Tibial nerve (tissue), 4 donors: ENCODE results near the gene RAB39A. TPM values are rescaled to one million over a fixed set of nuclear protein-coding genes. Genes with fewer than 3 reads are reported as not detected.
"Not testable (repeated sequence)": the region's sequence is repeated elsewhere in the genome, so short reads cannot be mapped to it uniquely, and the experiment has no call there.

Experiments used
- DNase-seq, 2 donors: peaks; one replicate each; pipeline ENCODE4 v3.0.0-alpha.2; 2019; ENCODE audit warnings: low spot score in 2 of 2
- H3K27ac ChIP-seq, 4 donors: fragments of 200-600 bp; sonication (generic) in 3 of 4; one replicate each; pipeline ENCODE4 v1.5.1; 2017 to 2019; ENCODE audit warnings: mild to moderate bottlenecking in 1 of 4
- H3K27me3 ChIP-seq, 2 donors: fragments of 200-600 bp; sonication (generic) in 1 of 2; one replicate each; pipeline versions ENCODE4 v1.5.1 to v1.6.0; 2017 to 2019
- H3K36me3 ChIP-seq, 3 donors: fragments of 200-600 bp; sonication (generic); one replicate each; pipeline ENCODE4 v1.5.1; 2018 to 2019
- H3K4me1 ChIP-seq, 4 donors: fragments of 200-600 bp; sonication (generic) in 3 of 4; one replicate each; pipeline ENCODE4 v1.5.1; 2017 to 2019
- H3K4me3 ChIP-seq, 4 donors: fragments of 200-600 bp; sonication (generic) in 3 of 4; one replicate each; pipeline ENCODE4 v1.5.1; 2017 to 2019; ENCODE audit warnings: mild to moderate bottlenecking in 1 of 4, moderate library complexity in 1 of 4
- H3K9me3 ChIP-seq, 4 donors: fragments of 200-600 bp; sonication (generic) in 3 of 4; one replicate each; pipeline ENCODE4 v1.5.1; 2017 to 2019
- CTCF ChIP-seq, 5 experiments: fragments of 200-600 bp in 3 of 5; fragments of 450-650 bp in 2 of 5; sonication (generic) in 3 of 5; IDR thresholded peaks; one replicate each; pipeline ENCODE4 v1.5.1; 2016 to 2019; ENCODE audit warnings: antibody characterized with exemption in 5 of 5, mild to moderate bottlenecking in 3 of 5, moderate library complexity in 2 of 5
- EP300 ChIP-seq, 2 donors: sonication (generic); formaldehyde crosslinking; IDR thresholded peaks; one replicate each; pipeline ENCODE4 v1.6.1; 2017; ENCODE audit warnings: antibody characterized with exemption in 2 of 2, mild to moderate bottlenecking in 1 of 2
- POLR2A ChIP-seq, 2 donors: fragments of 450-650 bp; IDR thresholded peaks; one replicate each; pipeline ENCODE4 v1.6.1; 2017; ENCODE audit warnings: antibody characterized with exemption in 2 of 2, mild to moderate bottlenecking in 2 of 2, moderate library complexity in 2 of 2
- WGBS, 2 donors: methylation state at CpG; one replicate each; pipeline ENCODE4 v1.1.5; 2018; 5-methylcytosine and 5-hydroxymethylcytosine counted together
- total RNA-seq, 4 donors: library from RNA; depleted of rRNA; stranded (reverse); fragments of >200 nt; gene quantifications; one replicate each; pipeline ENCODE4 v1.1.0, GENCODE V29; 2016

Gene RAB39A, protein sequence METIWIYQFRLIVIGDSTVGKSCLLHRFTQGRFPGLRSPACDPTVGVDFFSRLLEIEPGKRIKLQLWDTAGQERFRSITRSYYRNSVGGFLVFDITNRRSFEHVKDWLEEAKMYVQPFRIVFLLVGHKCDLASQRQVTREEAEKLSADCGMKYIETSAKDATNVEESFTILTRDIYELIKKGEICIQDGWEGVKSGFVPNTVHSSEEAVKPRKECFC
- total RNA-seq = 1 to 10 TPM in 2 of 4 donors, under 1 TPM in 1, not detected in 1; 0.63 to 2.4 (median 1.5) TPM

- DNase-seq = peak; percentile 61
- H3K36me3 ChIP-seq = no peaks in the 10 kb centered on the region
- H3K9me3 ChIP-seq = no peaks in the 10 kb centered on the region
- H3K4me3 ChIP-seq = peak within 1 kb of the TSS; percentile 19 to 58 (median 49)
- 3% methylated on average over 11 to 35 of the region's 61 CpGs for WGBS, 2 donors
- no peak for TF ChIP-seq EP300 (IDR thresholded peaks at IDR 0.05)
- no peak for TF ChIP-seq CTCF (IDR thresholded peaks at IDR 0.05)
- TF ChIP-seq POLR2A (IDR thresholded peaks at IDR 0.05) = no peak
- H3K27me3 ChIP-seq = peaks cover 0 to 24% of the 10 kb centered on the region in 2 donors
- H3K27ac ChIP-seq = peak within 1 kb of the TSS in 2 of 4 donors; percentile 18 to 59
- H3K4me1 ChIP-seq = peaks cover 0 to 22% (median 4%) of the 10 kb centered on the region in 4 donors
These were observed at the start of gene RAB39A for GRCh38 chr11:107928046-107928766. Gene RAB39A (plus strand): TSS chr11:107928448. CDS start chr11:107928569, 121 bp downstream.

DNA sequence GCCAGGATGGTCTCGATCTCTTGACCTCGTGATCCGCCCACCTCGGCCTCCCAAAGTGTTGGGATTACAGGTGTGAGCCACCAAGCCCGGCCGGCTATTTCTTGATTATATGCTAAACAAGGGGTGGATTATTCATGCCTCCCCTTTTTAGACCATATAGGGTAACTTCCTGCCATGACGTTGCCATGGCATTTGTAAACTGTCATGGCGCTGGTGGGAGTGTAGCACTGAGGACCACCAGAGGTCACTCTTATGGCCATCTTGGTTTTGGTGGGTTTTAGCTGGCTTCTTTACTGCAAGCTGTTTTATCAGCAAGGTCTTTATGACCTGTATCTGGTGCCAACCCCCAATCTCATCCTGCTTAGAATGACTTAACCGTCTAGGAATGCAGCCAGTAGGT, 46.8 kb upstream of the RAB39A start:
- not testable (repeated sequence) for H3K4me1 ChIP-seq, H3K36me3 ChIP-seq, DNase-seq, H3K4me3 ChIP-seq, H3K27ac ChIP-seq, H3K27me3 ChIP-seq
- peaks cover 0 to 13% (median 0%) of the 10 kb centered on the region in 4 donors for H3K9me3 ChIP-seq
- 89 to 94% methylated on average over 9 of the region's 9 CpGs for WGBS, 2 donors

DNA sequence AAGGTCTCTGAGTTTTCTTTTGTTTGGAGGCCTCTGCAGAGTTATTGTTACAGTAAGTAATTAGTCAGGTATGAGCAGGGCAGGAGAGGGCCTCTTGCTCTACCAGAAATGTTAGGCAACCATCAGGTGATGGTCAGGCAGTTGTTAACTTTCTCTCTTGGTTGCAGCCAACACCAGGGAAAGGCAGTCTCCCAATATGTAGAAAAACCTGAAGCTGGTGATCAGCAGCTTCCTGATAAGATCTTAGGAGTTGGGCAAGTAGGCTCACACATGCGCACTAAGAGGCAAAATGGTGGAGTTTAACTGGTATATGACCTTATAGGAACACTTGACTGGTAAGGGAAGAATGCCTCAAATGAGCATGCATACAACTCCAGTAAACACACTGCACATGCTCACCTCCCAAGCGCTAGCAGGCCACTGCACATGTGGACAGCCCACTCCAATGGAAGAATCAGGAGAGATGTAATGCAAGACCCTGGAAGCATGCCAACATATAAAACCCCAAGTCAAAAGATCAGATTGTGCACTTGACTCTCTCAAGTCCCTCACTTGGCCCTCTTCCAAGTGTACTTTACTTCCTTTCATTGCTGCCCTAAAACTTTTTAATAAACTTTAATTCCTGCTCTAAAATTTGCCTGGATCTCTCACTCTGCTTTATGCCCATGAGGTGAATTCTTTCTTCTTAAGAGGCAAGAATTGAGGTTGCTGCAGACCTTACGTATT, 46.0 kb upstream of the RAB39A start:
- Histone ChIP-seq H3K27ac (no peak overlapping the region), H3K4me3 (no peak overlapping the region), H3K4me1 (no peaks in the 10 kb centered on the region), H3K36me3 (no peaks in the 10 kb centered on the region), H3K27me3 (no peaks in the 10 kb centered on the region), H3K9me3 (peaks cover 0 to 13% (median 0%) of the 10 kb centered on the region in 4 donors)
- no peak for DNase-seq
- TF ChIP-seq EP300 (IDR thresholded peaks at IDR 0.05) = no peak
- TF ChIP-seq POLR2A (IDR thresholded peaks at IDR 0.05) = no peak
- no peak for TF ChIP-seq CTCF (IDR thresholded peaks at IDR 0.05)
- WGBS, 2 donors = 78 to 89% methylated on average over 3 of the region's 3 CpGs

DNA sequence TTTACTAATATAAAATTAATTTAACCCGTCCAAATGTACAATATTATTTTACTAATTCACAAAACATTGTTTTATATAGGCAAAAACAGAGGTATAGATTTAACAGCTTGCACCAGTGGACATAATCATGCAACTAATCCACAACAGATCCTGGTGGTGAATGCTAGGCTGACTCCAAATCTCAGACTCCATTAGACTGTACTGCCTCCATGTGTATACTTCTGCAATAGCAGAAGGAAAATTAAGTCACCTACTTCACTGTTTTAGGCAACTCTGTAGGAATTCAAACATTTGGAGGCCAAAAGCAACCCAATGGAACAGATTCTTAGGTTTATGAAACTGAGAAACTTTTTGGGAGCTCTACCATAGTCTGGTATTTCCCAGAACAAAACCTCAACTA, 30.0 kb upstream of the RAB39A start:
- H3K36me3 ChIP-seq = no peaks in the 10 kb centered on the region
- no peaks in the 10 kb centered on the region for H3K9me3 ChIP-seq
- WGBS, 2 donors = 43 to 61% methylated on average over 1 of the region's 1 CpG
- no peak overlapping the region for H3K4me3 ChIP-seq
- TF ChIP-seq EP300 (IDR thresholded peaks at IDR 0.05) (no peak), POLR2A (IDR thresholded peaks at IDR 0.05) (no peak), CTCF (IDR thresholded peaks at IDR 0.05) (peak in 4 of 5 experiments; percentile 25 to 48 (median 40))
- no peaks in the 10 kb centered on the region for H3K27me3 ChIP-seq
- no peaks in the 10 kb centered on the region for H3K4me1 ChIP-seq
- no peak overlapping the region for H3K27ac ChIP-seq
- DNase-seq = no peak

- 64 to 81% methylated on average over 23 of the region's 23 CpGs for WGBS, 2 donors
- H3K9me3 ChIP-seq = no peaks in the 10 kb centered on the region
- H3K4me3 ChIP-seq = no peak overlapping the region
- peaks cover 0 to 6% of the 10 kb centered on the region in 2 donors for H3K27me3 ChIP-seq
- TF ChIP-seq CTCF (IDR thresholded peaks at IDR 0.05) (no peak), POLR2A (IDR thresholded peaks at IDR 0.05) (no peak)
- no peaks in the 10 kb centered on the region for H3K36me3 ChIP-seq
- DNase-seq = no peak
- no peaks in the 10 kb centered on the region for H3K4me1 ChIP-seq
- no peak overlapping the region for H3K27ac ChIP-seq
These were observed 20.0 kb upstream of the RAB39A start for GRCh38 chr11:107908211-107908610.

- not testable (repeated sequence) for DNase-seq, H3K4me3 ChIP-seq, H3K27me3 ChIP-seq, H3K4me1 ChIP-seq, H3K9me3 ChIP-seq, H3K36me3 ChIP-seq, H3K27ac ChIP-seq
- WGBS, 2 donors = 95 to 96% methylated on average over 11 to 24 of the region's 38 CpGs
These were observed 15.8 kb upstream of the RAB39A start for GRCh38 chr11:107912415-107912814.
